HCT116 (cell line): ENCODE measurements around the gene GPRC5A. TPM values are rescaled to one million over a fixed set of nuclear protein-coding genes. Genes with fewer than 3 reads are reported as not detected.

ENCODE experiments used
- ATAC-seq: fragments of 200-7000 bp; cut with Tn5 transposase; 2 replicates; pipeline ENCODE4 v1.9.1; 2020; ENCODE audit warnings: mild to moderate bottlenecking, moderate library complexity
- BruUV-seq: library from RNA; stranded (reverse); fragments of 400-500 nt; replicated peaks from 2 replicates; lab custom pipeline; 2021; lab: Mats Ljungman, UMichigan
- CTCF ChIA-PET: fragments of 300-600 bp; sonication (Branson Sonifier 250); formaldehyde crosslinking; loops from one replicate; lab custom pipeline; 2021; ENCODE audit warnings: antibody characterized with exemption; lab: Charles Lee
- POLR2A ChIA-PET: fragments of 300-600, 350-600 bp; sonication (Branson Sonifier 250); formaldehyde crosslinking; loops from one replicate; lab custom pipeline; 2021; ENCODE audit warnings: antibody characterized with exemption; lab: Charles Lee
- RAD21 ChIA-PET, 2 experiments: fragments of 300-600 bp; sonication (Branson Sonifier 250); formaldehyde crosslinking; loops; one replicate each; lab custom pipeline; 2023; ENCODE audit warnings: low total read pairs in 2 of 2; ENCODE audit not compliant: uncharacterized antibody in 2 of 2, unreplicated experiment in 2 of 2, low non-redundant PET in 1 of 2; lab: Charles Lee
- DNase-seq: peaks from one replicate; pipeline ENCODE4 v3.0.0-alpha.2; 2010; ENCODE audit warnings: low read depth, low spot score
- H2AFZ ChIP-seq: fragments of 200-600 bp; shearing (Covaris generic), sonication (generic); 2 replicates; pipeline ENCODE4 v1.6.1; 2017; ENCODE audit warnings: low read depth, mixed run types, mixed read lengths, antibody characterized with exemption, low read length; ENCODE audit not compliant: poor library complexity, severe bottlenecking
- H3K27ac ChIP-seq: 2 replicates; pipeline ENCODE4 v1.5.1; 2012; ENCODE audit warnings: low read depth, low read length
- H3K27me3 ChIP-seq: fragments of 200-600 bp; sonication (generic); 2 replicates; pipeline ENCODE4 v1.6.1; 2016; ENCODE audit warnings: mixed run types, low read length, mixed read lengths; ENCODE audit not compliant: insufficient read depth
- H3K36me3 ChIP-seq, 2 experiments: fragments of 200-500 bp in 1 of 2; fragments of 200-600 bp in 1 of 2; sonication (Bioruptor generic) in 1 of 2; sonication (generic) in 1 of 2; 2 replicates each; pipeline versions ENCODE4 v1.5.1 to v1.6.1; 2014 to 2016; ENCODE audit warnings: low read length in 2 of 2, inconsistent platforms in 1 of 2, mixed read lengths in 1 of 2, mixed run types in 1 of 2; ENCODE audit not compliant: insufficient read depth in 2 of 2, control insufficient read depth in 1 of 2
- H3K4me1 ChIP-seq, 2 experiments: fragments of 200-600 bp in 1 of 2; sonication (generic) in 1 of 2; 2 replicates each; pipeline versions ENCODE4 v1.5.1 to v1.6.1; 2012 to 2017; ENCODE audit warnings: low read length in 2 of 2, inconsistent platforms in 1 of 2, mild to moderate bottlenecking in 1 of 2, mixed read lengths in 1 of 2, mixed run types in 1 of 2, moderate library complexity in 1 of 2; ENCODE audit not compliant: insufficient read depth in 2 of 2, control insufficient read depth in 1 of 2
- H3K4me2 ChIP-seq: fragments of 200-600 bp; sonication (generic); 2 replicates; pipeline ENCODE4 v1.6.1; 2017; ENCODE audit warnings: mixed run types, low read length, mixed read lengths
- H3K4me3 ChIP-seq, 2 experiments: fragments of 200-600 bp in 1 of 2; sonication (generic) in 1 of 2; replicated peaks in 1 of 2; 2 replicates each; pipeline ENCODE4 v1.5.1; 2011 to 2016; ENCODE audit warnings: low read length in 2 of 2, control low read depth in 1 of 2, low read depth in 1 of 2, mild to moderate bottlenecking in 1 of 2, mixed read lengths in 1 of 2, mixed run types in 1 of 2
- H3K79me2 ChIP-seq: fragments of 200-600 bp; sonication (generic); 2 replicates; pipeline ENCODE4 v1.6.1; 2017; ENCODE audit warnings: mild to moderate bottlenecking, mixed run types, low read length, moderate library complexity, mixed read lengths; ENCODE audit not compliant: insufficient read depth
- H3K9ac ChIP-seq: fragments of 200-600 bp; sonication (generic); 2 replicates; pipeline ENCODE4 v1.6.1; 2016; ENCODE audit warnings: low read length, mixed read lengths
- H3K9me2 ChIP-seq: fragments of 200-600 bp; sonication (generic), shearing (Covaris generic); 2 replicates; pipeline ENCODE4 v1.6.1; 2017; ENCODE audit warnings: mixed run types, mild to moderate bottlenecking, moderate library complexity; ENCODE audit not compliant: insufficient read depth
- H3K9me3 ChIP-seq, 2 experiments: fragments of 200-500 bp in 1 of 2; fragments of 200-600 bp in 1 of 2; sonication (Bioruptor generic) in 1 of 2; sonication (generic) in 1 of 2; 2 replicates each; pipeline ENCODE4 v1.6.1; 2014 to 2017; ENCODE audit warnings: low read length in 2 of 2, mixed read lengths in 2 of 2, inconsistent platforms in 1 of 2, low read depth in 1 of 2, mild to moderate bottlenecking in 1 of 2, mixed run types in 1 of 2, moderate library complexity in 1 of 2; ENCODE audit not compliant: control insufficient read depth in 1 of 2, insufficient read depth in 1 of 2
- H4K20me1 ChIP-seq: fragments of 200-600 bp; sonication (generic), shearing (Covaris generic); 2 replicates; pipeline ENCODE4 v1.6.1; 2017; ENCODE audit warnings: mixed run types, mild to moderate bottlenecking, moderate library complexity; ENCODE audit not compliant: insufficient read depth
- CEBPB ChIP-seq: IDR thresholded peaks from 2 replicates; pipeline ENCODE4 v1.6.1; 2012; ENCODE audit warnings: low read depth
- ELF1 ChIP-seq: IDR thresholded peaks from 2 replicates; pipeline ENCODE4 v1.6.1; 2012; ENCODE audit warnings: low read depth, borderline replicate concordance
- EZH2phosphoT487 ChIP-seq: fragments of 200-600 bp; IDR thresholded peaks from 2 replicates; pipeline ENCODE4 v1.6.1; 2018; ENCODE audit warnings: antibody characterized with exemption, borderline replicate concordance
- FOSL1 ChIP-seq: IDR thresholded peaks from 2 replicates; pipeline ENCODE4 v1.6.1; 2012; ENCODE audit warnings: low read depth
- JUND ChIP-seq: IDR thresholded peaks from 2 replicates; pipeline ENCODE4 v1.6.1; 2012
- POLR2A ChIP-seq: IDR thresholded peaks from 2 replicates; pipeline ENCODE4 v1.7.0; 2011; ENCODE audit warnings: borderline replicate concordance; ENCODE audit not compliant: insufficient read depth, insufficient read length; ENCODE audit errors: extremely low read depth
- RAD21 ChIP-seq: IDR thresholded peaks from 2 replicates; pipeline ENCODE4 v1.6.1; 2012; ENCODE audit warnings: low read depth, mild to moderate bottlenecking
- SIN3A ChIP-seq: IDR thresholded peaks from 2 replicates; pipeline ENCODE4 v1.6.1; 2012; ENCODE audit warnings: low read depth
- ZNF274 ChIP-seq: fragments of 200-500 bp; sonication (Bioruptor generic); IDR thresholded peaks from 2 replicates; pipeline ENCODE4 v1.6.1; 2014; ENCODE audit warnings: mild to moderate bottlenecking, low read depth, low read length, inconsistent platforms
- intact Hi-C: fragments of 100-400 bp; cut with micrococcal nuclease; formaldehyde crosslinking; loops from 2 replicates; pipeline ENCODE4 v1.10.0; 2022
- total RNA-seq: library from RNA; stranded (reverse); gene quantifications from one replicate; pipeline ENCODE4 v1.2.1, GENCODE V29; 2021; ENCODE audit not compliant: unreplicated experiment
- TF ChIP-seq, protein P1 (sequence below): IDR thresholded peaks from 2 replicates; pipeline ENCODE4 v1.6.1; 2012

The GPRC5A gene
- total RNA-seq, 1 experiment from 2014 or later, result 305 TPM

DNA sequence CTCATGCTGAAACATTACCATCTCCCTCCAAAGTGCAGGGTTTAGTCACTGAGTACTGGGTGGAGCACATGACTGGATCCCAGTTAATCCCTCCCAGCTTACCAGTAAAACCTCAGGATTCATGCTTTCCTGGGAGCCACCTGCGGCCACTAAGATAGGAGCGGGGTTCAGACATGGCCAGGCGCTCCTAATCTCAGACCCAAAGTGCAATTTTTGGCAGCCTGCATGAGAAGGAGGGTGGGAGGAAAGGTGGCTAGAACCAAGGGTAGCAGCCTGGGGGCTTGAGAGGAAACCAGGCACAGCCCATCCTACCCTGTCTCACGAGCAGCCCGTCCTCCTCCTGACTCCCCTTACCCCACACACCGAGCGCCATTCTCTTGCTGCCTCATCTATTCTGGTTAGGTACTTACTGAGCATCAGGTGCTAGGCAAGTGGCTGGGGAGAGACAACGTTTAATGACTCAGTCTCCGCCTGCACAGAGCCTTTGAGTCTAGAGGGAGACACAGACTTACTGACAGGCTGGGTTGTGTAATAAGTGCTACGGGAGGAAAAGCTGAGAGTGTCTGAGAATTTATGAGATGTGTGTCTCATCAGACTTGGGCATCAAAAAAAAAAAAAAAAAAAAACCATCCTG is 9.9 kb downstream of the GPRC5A start (continued):
- TF ChIP-seq ELF1, result no peak
- no peak for TF ChIP-seq EZH2phosphoT487
- TF ChIP-seq POLR2A, result no peak
- TF ChIP-seq SIN3A, result peak; percentile 53

DNA sequence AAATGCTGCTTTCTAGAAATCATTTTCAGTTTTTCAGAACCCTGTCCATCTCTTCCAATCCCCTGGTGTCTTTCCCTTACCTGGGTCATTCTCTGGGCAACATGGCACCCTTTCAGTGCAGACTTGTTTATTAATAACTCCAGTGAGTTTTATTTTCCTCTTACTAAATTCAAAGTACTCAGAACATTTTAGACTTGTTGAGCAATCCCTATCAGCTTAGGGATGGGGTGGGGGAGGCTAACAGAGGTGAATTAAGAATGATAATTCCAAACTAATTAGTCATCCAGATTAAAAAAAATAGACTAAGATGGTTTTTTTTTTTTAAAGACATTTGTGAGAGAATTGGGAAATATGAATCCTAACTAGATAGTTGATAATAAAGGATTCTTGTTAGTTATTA is 10.7 kb downstream of the GPRC5A start:
- TF ChIP-seq CEBPB (peak; percentile 81), FOSL1 (0 out of 2 replicates have a peak, but pooled peaks have one; percentile 14), ZNF274 (no peak), JUND (peak; percentile 14), RAD21 (no peak)
- TF ChIP-seq, protein P1, sequence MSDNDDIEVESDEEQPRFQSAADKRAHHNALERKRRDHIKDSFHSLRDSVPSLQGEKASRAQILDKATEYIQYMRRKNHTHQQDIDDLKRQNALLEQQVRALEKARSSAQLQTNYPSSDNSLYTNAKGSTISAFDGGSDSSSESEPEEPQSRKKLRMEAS, result no peak
- ATAC-seq (no peak), DNase-seq (no peak)
- Histone ChIP-seq H3K9me3 (no peaks in the 10 kb centered on the region), H3K27ac (peak overlapping the region; percentile 65), H3K27me3 (no peaks in the 10 kb centered on the region), H3K4me3 (peak overlapping the region in 1 of 2 experiments; percentile 1; a peak in 1 of 4 replicates), H2AFZ (no peak overlapping the region), H4K20me1 (peaks cover 55% of the 10 kb centered on the region), H3K36me3 (peaks cover 3 to 47% of the 10 kb centered on the region in 2 experiments; a peak in 3 of 4 replicates), H3K9ac (peak overlapping the region; percentile 47), H3K4me2 (peak overlapping the region; percentile 65), H3K4me1 (peaks cover 80 to 96% of the 10 kb centered on the region in 2 experiments), H3K79me2 (peaks cover 100% of the 10 kb centered on the region), H3K9me2 (no peaks in the 10 kb centered on the region)
- CTCF ChIA-PET, result interaction anchor here (0.8 kb wide), 1 partner anchor 65 kb away, joined by 3 read pairs; no protein-coding TSS in a partner anchor
- no TSS peak for BruUV-seq
- POLR2A ChIA-PET, result interaction anchor here (0.9 to 3.7 kb wide), 2 partner anchors 10 to 15 kb away, joined by 3 to 34 read pairs; partner anchors contain the start of gene GPRC5A
- intact Hi-C loops, result no loop called here
- RAD21 ChIA-PET, result no interaction called here
